MCF 10A (cell line): ENCODE data around the gene TMEM63A. TPM values are rescaled to one million over a fixed set of nuclear protein-coding genes. Genes with fewer than 3 reads are reported as not detected.

Experiments used
- BruUV-seq: library from RNA; stranded (reverse); fragments of 400-500 nt; replicated peaks from 2 replicates; lab custom pipeline; 2021; lab: Mats Ljungman, UMichigan
- CTCF ChIA-PET: fragments of 300-600 bp; sonication (Branson Sonifier 250); formaldehyde crosslinking; extraction: SDS; loops from one replicate; lab custom pipeline; 2021; ENCODE audit warnings: antibody characterized with exemption, inconsistent platforms; lab: Yijun Ruan, JAX
- POLR2A ChIA-PET: fragments of 300-600, 350-650 bp; sonication (Branson Sonifier 250); formaldehyde crosslinking; extraction: SDS; loops from one replicate; lab custom pipeline; 2020; ENCODE audit warnings: antibody characterized with exemption, inconsistent platforms; lab: Yijun Ruan, JAX
- DNase-seq: peaks from one replicate; pipeline ENCODE4 v3.0.0-alpha.2; 2018; ENCODE audit not compliant: unreplicated experiment
- H3K27ac Mint-ChIP-seq: one replicate; pipeline ENCODE4 v1.8.0; 2022; ENCODE audit warnings: mild to moderate bottlenecking, low read depth, mixed read lengths; ENCODE audit not compliant: unreplicated experiment
- H3K27me3 Mint-ChIP-seq: one replicate; pipeline ENCODE4 v1.8.0; 2022; ENCODE audit warnings: mixed read lengths; ENCODE audit not compliant: insufficient read depth, unreplicated experiment
- H3K36me3 Mint-ChIP-seq: one replicate; pipeline ENCODE4 v1.8.0; 2022; ENCODE audit warnings: mild to moderate bottlenecking, moderate library complexity, mixed read lengths; ENCODE audit not compliant: insufficient read depth, unreplicated experiment
- H3K4me1 Mint-ChIP-seq: one replicate; pipeline ENCODE4 v1.8.0; 2022; ENCODE audit warnings: mixed read lengths; ENCODE audit not compliant: insufficient read depth, unreplicated experiment
- H3K4me3 Mint-ChIP-seq: one replicate; pipeline ENCODE4 v1.8.0; 2022; ENCODE audit warnings: mild to moderate bottlenecking, moderate library complexity, mixed read lengths; ENCODE audit not compliant: unreplicated experiment
- H3K9me3 Mint-ChIP-seq: one replicate; pipeline ENCODE4 v1.8.0; 2022; ENCODE audit warnings: mixed read lengths; ENCODE audit not compliant: unreplicated experiment
- intact Hi-C: fragments of 100-400 bp; cut with micrococcal nuclease; formaldehyde crosslinking; loops from 2 replicates; pipeline ENCODE4 v1.14.1; 2022
- total RNA-seq: library from RNA; stranded (reverse); gene quantifications from 2 replicates; pipeline ENCODE4 v1.2.3, GENCODE V29; 2022
- TF ChIP-seq, protein P1 (sequence below): fragments of 200-600 bp; IDR thresholded peaks from one replicate; pipeline ENCODE4 v1.8.0; 2022; ENCODE audit warnings: antibody characterized with exemption, mild to moderate bottlenecking; ENCODE audit not compliant: unreplicated experiment

TMEM63A gene
- total RNA-seq, 1 experiment from 2014 or later, result 52.1 TPM

DNA sequence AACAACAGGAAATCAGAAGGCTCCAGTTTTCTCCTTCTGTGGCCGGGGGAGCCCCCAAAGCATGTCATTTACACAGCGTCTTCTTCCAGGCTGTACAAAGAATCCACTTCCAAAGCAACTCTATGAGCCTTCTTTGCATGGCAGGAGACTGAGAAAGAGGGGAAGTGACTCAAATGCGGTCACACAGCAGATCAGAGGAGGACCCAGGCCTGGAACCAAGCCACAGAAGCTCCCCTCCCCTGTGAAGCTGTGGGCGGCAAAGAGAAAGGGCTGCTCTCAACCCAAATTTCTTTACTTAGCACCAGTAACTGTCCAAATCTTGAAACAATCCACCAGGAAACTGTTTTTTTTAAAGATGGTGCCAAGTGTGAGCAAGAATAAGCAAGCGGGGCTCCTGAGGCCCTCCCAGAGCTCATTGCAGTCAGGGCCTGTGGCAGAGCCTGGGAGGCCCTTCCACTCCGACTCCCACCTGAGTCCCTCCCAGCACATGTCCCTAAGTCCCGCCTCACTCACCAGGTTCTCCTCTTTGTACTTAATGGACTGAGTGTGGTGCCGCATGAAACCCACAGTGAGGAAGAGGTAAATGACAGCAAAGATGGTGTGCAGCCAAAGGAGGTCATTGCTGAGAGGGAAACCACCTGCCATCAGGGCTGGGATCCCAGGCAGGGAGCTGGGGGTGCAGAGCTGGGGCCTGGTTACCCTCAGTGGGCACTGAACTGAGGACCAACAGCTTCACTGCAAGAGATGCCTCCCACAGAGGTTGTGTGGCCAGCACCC is 15.9 kb downstream of the TMEM63A start:
- Mint-ChIP-seq H3K4me1 (no peaks in the 10 kb centered on the region), H3K9me3 (no peaks in the 10 kb centered on the region), H3K36me3 (peaks cover 57% of the 10 kb centered on the region), H3K27me3 (no peaks in the 10 kb centered on the region), H3K4me3 (no peak overlapping the region), H3K27ac (no peak overlapping the region)
- BruUV-seq, result no TSS peak
- TF ChIP-seq, protein P1, sequence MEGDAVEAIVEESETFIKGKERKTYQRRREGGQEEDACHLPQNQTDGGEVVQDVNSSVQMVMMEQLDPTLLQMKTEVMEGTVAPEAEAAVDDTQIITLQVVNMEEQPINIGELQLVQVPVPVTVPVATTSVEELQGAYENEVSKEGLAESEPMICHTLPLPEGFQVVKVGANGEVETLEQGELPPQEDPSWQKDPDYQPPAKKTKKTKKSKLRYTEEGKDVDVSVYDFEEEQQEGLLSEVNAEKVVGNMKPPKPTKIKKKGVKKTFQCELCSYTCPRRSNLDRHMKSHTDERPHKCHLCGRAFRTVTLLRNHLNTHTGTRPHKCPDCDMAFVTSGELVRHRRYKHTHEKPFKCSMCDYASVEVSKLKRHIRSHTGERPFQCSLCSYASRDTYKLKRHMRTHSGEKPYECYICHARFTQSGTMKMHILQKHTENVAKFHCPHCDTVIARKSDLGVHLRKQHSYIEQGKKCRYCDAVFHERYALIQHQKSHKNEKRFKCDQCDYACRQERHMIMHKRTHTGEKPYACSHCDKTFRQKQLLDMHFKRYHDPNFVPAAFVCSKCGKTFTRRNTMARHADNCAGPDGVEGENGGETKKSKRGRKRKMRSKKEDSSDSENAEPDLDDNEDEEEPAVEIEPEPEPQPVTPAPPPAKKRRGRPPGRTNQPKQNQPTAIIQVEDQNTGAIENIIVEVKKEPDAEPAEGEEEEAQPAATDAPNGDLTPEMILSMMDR, result no peak
- ChIA-PET POLR2A (no interaction called here), CTCF (interaction anchor here (0.5 to 1.7 kb wide), 5 partner anchors 68 to 393 kb away, joined by 3 to 5 read pairs (median 3); partner anchors contain the start of gene SRP9)
- intact Hi-C loops, result no loop called here
- DNase-seq, result peak; percentile 72

DNA sequence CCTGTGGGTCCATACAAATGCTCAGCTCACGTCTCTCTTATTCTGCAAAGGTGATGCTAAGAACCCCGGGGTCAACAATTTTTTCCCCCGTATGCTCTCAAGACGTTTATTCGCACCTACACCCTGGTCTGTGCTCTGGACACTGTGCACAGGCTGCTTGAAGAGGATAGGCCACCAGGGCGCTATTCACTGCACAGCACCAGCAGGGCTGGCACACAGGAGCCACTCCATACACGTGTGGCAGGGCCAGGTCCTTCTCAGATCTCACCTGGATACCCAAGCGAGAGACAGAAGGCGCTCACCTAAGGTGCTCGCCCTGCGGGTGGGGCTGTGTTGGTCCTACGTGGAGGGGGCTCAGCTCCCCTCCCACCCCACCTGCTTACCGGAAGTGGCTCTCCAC is 16.7 kb downstream of the TMEM63A start:
- H3K27me3 Mint-ChIP-seq, result no peaks in the 10 kb centered on the region
- intact Hi-C loops, result no loop called here
- H3K36me3 Mint-ChIP-seq, result peaks cover 51% of the 10 kb centered on the region
- TF ChIP-seq, protein P1, result no peak
- H3K27ac Mint-ChIP-seq, result no peak overlapping the region
- DNase-seq, result no peak
- no peaks in the 10 kb centered on the region for H3K9me3 Mint-ChIP-seq
- ChIA-PET POLR2A (interaction anchor here (0.6 kb wide), 1 partner anchor 103 kb away, joined by 4 read pairs; no protein-coding TSS in a partner anchor), CTCF (interaction anchor here (0.5 to 1.7 kb wide), 4 partner anchors 88 to 392 kb away, joined by 3 to 5 read pairs (median 4); partner anchors contain the start of gene SRP9)
- H3K4me1 Mint-ChIP-seq, result no peaks in the 10 kb centered on the region
- no TSS peak for BruUV-seq
- H3K4me3 Mint-ChIP-seq, result no peak overlapping the region

- Mint-ChIP-seq H3K9me3 (no peaks in the 10 kb centered on the region), H3K36me3 (peaks cover 41% of the 10 kb centered on the region), H3K4me3 (no peak overlapping the region), H3K4me1 (no peaks in the 10 kb centered on the region), H3K27me3 (no peaks in the 10 kb centered on the region), H3K27ac (no peak overlapping the region)
- TF ChIP-seq, protein P1, result no peak
- CTCF ChIA-PET, result interaction anchor here (0.7 to 1.5 kb wide), 3 partner anchors 124 to 389 kb away, joined by 3 to 5 read pairs (median 3); no protein-coding TSS in a partner anchor
- BruUV-seq, result no TSS peak
- intact Hi-C loops, result no loop called here
- POLR2A ChIA-PET, result no interaction called here
- peak; percentile 73 for DNase-seq
These were observed 19.0 kb downstream of the TMEM63A start for GRCh38 chr1:225863167-225863566.

- no peaks in the 10 kb centered on the region for H3K9me3 Mint-ChIP-seq
- no peak overlapping the region for H3K27ac Mint-ChIP-seq
- POLR2A ChIA-PET, result interaction anchor here (0.6 kb wide), 1 partner anchor 14 kb away, joined by 3 read pairs; no protein-coding TSS in a partner anchor
- BruUV-seq, result no TSS peak
- H3K4me1 Mint-ChIP-seq, result no peaks in the 10 kb centered on the region
- TF ChIP-seq, protein P1, result no peak
- H3K36me3 Mint-ChIP-seq, result peaks cover 41% of the 10 kb centered on the region
- no peak for DNase-seq
- intact Hi-C loops, result no loop called here
- H3K27me3 Mint-ChIP-seq, result no peaks in the 10 kb centered on the region
- CTCF ChIA-PET, result interaction anchor here (1.3 to 1.7 kb wide), 2 partner anchors 112 to 388 kb away, joined by 3 to 5 read pairs; no protein-coding TSS in a partner anchor
- H3K4me3 Mint-ChIP-seq, result no peak overlapping the region
These were observed 19.6 kb downstream of the TMEM63A start for GRCh38 chr1:225862581-225862950.
